Measurements from ENCODE around the gene SYNM. TPM values are rescaled to one million over a fixed set of nuclear protein-coding genes. Genes with fewer than 3 reads are reported as not detected.

The SYNM gene
- total and polyA plus RNA-seq, 3 experiments from 2014 or later, result 0.56 to 2.4 (median 2.3) TPM

- H3K4me1 Mint-ChIP-seq, result peaks cover 5 to 20% (median 6%) of the 10 kb centered on the region in 3 donors
- Histone ChIP-seq H3K9me3 (ENCODE audit: low read length) (no peaks in the 10 kb centered on the region), H3K27ac (ENCODE audit: low read depth, low read length) (no peak overlapping the region), H3K36me3 (ENCODE audit: insufficient read depth, low read length) (no peaks in the 10 kb centered on the region), H3K27me3 (ENCODE audit: insufficient read depth, low read length, poor library complexity, severe bottlenecking) (no peaks in the 10 kb centered on the region), H3K4me1 (ENCODE audit: insufficient read depth, low read length) (no peaks in the 10 kb centered on the region), H3K4me3 (ENCODE audit: low read length) (no peak overlapping the region)
- DNase-seq, result no peak
- H3K36me3 Mint-ChIP-seq, result peaks cover 0 to 21% (median 2%) of the 10 kb centered on the region in 3 donors
- POLR2A ChIA-PET, result no interaction called here
- no peaks in the 10 kb centered on the region for H3K9me3 Mint-ChIP-seq
- H3K27me3 Mint-ChIP-seq, result no peaks in the 10 kb centered on the region
- H3K4me3 Mint-ChIP-seq, result no peak overlapping the region
- CTCF ChIA-PET, result no interaction called here
- no peak overlapping the region for H3K27ac Mint-ChIP-seq
These were observed 9.8 kb downstream of the SYNM start for GRCh38 chr15:99114511-99115299.

GRCh38 chr15:99115300-99116215 is 10.7 kb downstream of the SYNM start:
- ChIA-PET CTCF (no interaction called here), POLR2A (interaction anchor here (0.7 kb wide), 1 partner anchor 12 kb away, joined by 3 read pairs; no protein-coding TSS in a partner anchor)
- no peaks in the 10 kb centered on the region for H3K27me3 Mint-ChIP-seq
- peaks cover 0 to 23% (median 2%) of the 10 kb centered on the region in 3 donors for H3K36me3 Mint-ChIP-seq
- H3K36me3 ChIP-seq (ENCODE audit: insufficient read depth, low read length), result no peaks in the 10 kb centered on the region
- no peak overlapping the region for H3K4me3 ChIP-seq (ENCODE audit: low read length)
- H3K9me3 Mint-ChIP-seq, result no peaks in the 10 kb centered on the region
- H3K4me1 ChIP-seq (ENCODE audit: insufficient read depth, low read length), result no peaks in the 10 kb centered on the region
- no peaks in the 10 kb centered on the region for H3K9me3 ChIP-seq (ENCODE audit: low read length)
- no peak overlapping the region for H3K27ac ChIP-seq (ENCODE audit: low read depth, low read length)
- H3K4me3 Mint-ChIP-seq, result no peak overlapping the region
- H3K4me1 Mint-ChIP-seq, result peaks cover 5 to 13% (median 6%) of the 10 kb centered on the region in 3 donors
- peak overlapping the region in 2 of 8 donors; percentile 20 to 77 for H3K27ac Mint-ChIP-seq
- no peak for DNase-seq
- no peaks in the 10 kb centered on the region for H3K27me3 ChIP-seq (ENCODE audit: insufficient read depth, low read length, poor library complexity, severe bottlenecking)

GRCh38 chr15:99117111-99117510 is 12.2 kb downstream of the SYNM start:
- ChIA-PET POLR2A (no interaction called here), CTCF (no interaction called here)
- Histone ChIP-seq H3K9me3 (ENCODE audit: low read length) (no peaks in the 10 kb centered on the region), H3K36me3 (ENCODE audit: insufficient read depth, low read length) (no peaks in the 10 kb centered on the region), H3K4me3 (ENCODE audit: low read length) (no peak overlapping the region), H3K4me1 (ENCODE audit: insufficient read depth, low read length) (no peaks in the 10 kb centered on the region), H3K27me3 (ENCODE audit: insufficient read depth, low read length, poor library complexity, severe bottlenecking) (no peaks in the 10 kb centered on the region), H3K27ac (ENCODE audit: low read depth, low read length) (no peak overlapping the region)
- Mint-ChIP-seq H3K27me3 (no peaks in the 10 kb centered on the region), H3K4me3 (no peak overlapping the region), H3K9me3 (no peaks in the 10 kb centered on the region), H3K36me3 (peaks cover 0 to 24% (median 2%) of the 10 kb centered on the region in 3 donors), H3K4me1 (peaks cover 0 to 6% (median 0%) of the 10 kb centered on the region in 3 donors), H3K27ac (no peak overlapping the region)
- DNase-seq, result no peak

GRCh38 chr15:99117563-99118257 is 12.8 kb downstream of the SYNM start:
- Mint-ChIP-seq H3K4me1 (peaks cover 0 to 6% (median 0%) of the 10 kb centered on the region in 3 donors), H3K4me3 (no peak overlapping the region), H3K27me3 (no peaks in the 10 kb centered on the region), H3K27ac (no peak overlapping the region), H3K9me3 (no peaks in the 10 kb centered on the region), H3K36me3 (peaks cover 0 to 24% (median 2%) of the 10 kb centered on the region in 3 donors)
- Histone ChIP-seq H3K36me3 (ENCODE audit: insufficient read depth, low read length) (no peaks in the 10 kb centered on the region), H3K4me3 (ENCODE audit: low read length) (no peak overlapping the region), H3K27me3 (ENCODE audit: insufficient read depth, low read length, poor library complexity, severe bottlenecking) (no peaks in the 10 kb centered on the region), H3K27ac (ENCODE audit: low read depth, low read length) (no peak overlapping the region), H3K9me3 (ENCODE audit: low read length) (no peaks in the 10 kb centered on the region), H3K4me1 (ENCODE audit: insufficient read depth, low read length) (no peaks in the 10 kb centered on the region)
- DNase-seq, result no peak
- ChIA-PET POLR2A (no interaction called here), CTCF (no interaction called here)

GRCh38 chr15:99118258-99118632 is 13.4 kb downstream of the SYNM start:
- no peaks in the 10 kb centered on the region for H3K27me3 ChIP-seq (ENCODE audit: insufficient read depth, low read length, poor library complexity, severe bottlenecking)
- POLR2A ChIA-PET, result no interaction called here
- H3K9me3 ChIP-seq (ENCODE audit: low read length), result no peaks in the 10 kb centered on the region
- no peaks in the 10 kb centered on the region for H3K27me3 Mint-ChIP-seq
- no peak overlapping the region for H3K27ac Mint-ChIP-seq
- H3K4me3 ChIP-seq (ENCODE audit: low read length), result no peak overlapping the region
- H3K4me1 ChIP-seq (ENCODE audit: insufficient read depth, low read length), result no peaks in the 10 kb centered on the region
- no peaks in the 10 kb centered on the region for H3K9me3 Mint-ChIP-seq
- H3K36me3 Mint-ChIP-seq, result peaks cover 0 to 24% (median 2%) of the 10 kb centered on the region in 3 donors
- CTCF ChIA-PET, result no interaction called here
- no peaks in the 10 kb centered on the region for H3K36me3 ChIP-seq (ENCODE audit: insufficient read depth, low read length)
- DNase-seq, result no peak
- H3K27ac ChIP-seq (ENCODE audit: low read depth, low read length), result no peak overlapping the region
- peaks cover 0 to 6% (median 0%) of the 10 kb centered on the region in 3 donors for H3K4me1 Mint-ChIP-seq
- H3K4me3 Mint-ChIP-seq, result no peak overlapping the region

- peaks cover 0 to 20% (median 2%) of the 10 kb centered on the region in 3 donors for H3K36me3 Mint-ChIP-seq
- no peaks in the 10 kb centered on the region for H3K9me3 Mint-ChIP-seq
- peaks cover 0 to 1% of the 10 kb centered on the region in 2 donors for H3K27me3 Mint-ChIP-seq
These were observed 14.1 kb downstream of the SYNM start for GRCh38 chr15:99118801-99119546.

GRCh38 chr15:99120050-99120777 is 15.3 kb downstream of the SYNM start:
- Mint-ChIP-seq H3K4me3 (no peak overlapping the region), H3K27me3 (peaks cover 1 to 3% of the 10 kb centered on the region in 2 donors), H3K9me3 (no peaks in the 10 kb centered on the region), H3K36me3 (peaks cover 0 to 18% (median 2%) of the 10 kb centered on the region in 3 donors), H3K4me1 (peaks cover 0 to 6% (median 0%) of the 10 kb centered on the region in 3 donors), H3K27ac (no peak overlapping the region)
- no peak for DNase-seq
- Histone ChIP-seq H3K4me1 (ENCODE audit: insufficient read depth, low read length) (no peaks in the 10 kb centered on the region), H3K4me3 (ENCODE audit: low read length) (no peak overlapping the region), H3K36me3 (ENCODE audit: insufficient read depth, low read length) (no peaks in the 10 kb centered on the region), H3K27ac (ENCODE audit: low read depth, low read length) (no peak overlapping the region), H3K9me3 (ENCODE audit: low read length) (no peaks in the 10 kb centered on the region), H3K27me3 (ENCODE audit: insufficient read depth, low read length, poor library complexity, severe bottlenecking) (no peaks in the 10 kb centered on the region)
- POLR2A ChIA-PET, result no interaction called here
- CTCF ChIA-PET, result interaction anchor here (1.4 kb wide), 1 partner anchor 14 kb away, joined by 4 read pairs; no protein-coding TSS in a partner anchor

More at GRCh38 chr15:99118801-99119546, 14.1 kb downstream of the SYNM start:
- Histone ChIP-seq H3K4me3 (ENCODE audit: low read length) (no peak overlapping the region), H3K9me3 (ENCODE audit: low read length) (no peaks in the 10 kb centered on the region), H3K27me3 (ENCODE audit: insufficient read depth, low read length, poor library complexity, severe bottlenecking) (no peaks in the 10 kb centered on the region), H3K27ac (ENCODE audit: low read depth, low read length) (no peak overlapping the region), H3K4me1 (ENCODE audit: insufficient read depth, low read length) (no peaks in the 10 kb centered on the region), H3K36me3 (ENCODE audit: insufficient read depth, low read length) (no peaks in the 10 kb centered on the region)
- Mint-ChIP-seq H3K4me3 (no peak overlapping the region), H3K4me1 (peaks cover 0 to 6% (median 0%) of the 10 kb centered on the region in 3 donors), H3K27ac (no peak overlapping the region)
- ChIA-PET POLR2A (no interaction called here), CTCF (no interaction called here)
- no peak for DNase-seq

Data from CD8-positive, alpha-beta memory T cell (primary cell).